ENCODE measurements around the gene COL21A1.
"Not testable (repeated sequence)": the region's sequence is repeated elsewhere in the genome, so short reads cannot be mapped to it uniquely, and the experiment has no call there.

The COL21A1 gene

DNA sequence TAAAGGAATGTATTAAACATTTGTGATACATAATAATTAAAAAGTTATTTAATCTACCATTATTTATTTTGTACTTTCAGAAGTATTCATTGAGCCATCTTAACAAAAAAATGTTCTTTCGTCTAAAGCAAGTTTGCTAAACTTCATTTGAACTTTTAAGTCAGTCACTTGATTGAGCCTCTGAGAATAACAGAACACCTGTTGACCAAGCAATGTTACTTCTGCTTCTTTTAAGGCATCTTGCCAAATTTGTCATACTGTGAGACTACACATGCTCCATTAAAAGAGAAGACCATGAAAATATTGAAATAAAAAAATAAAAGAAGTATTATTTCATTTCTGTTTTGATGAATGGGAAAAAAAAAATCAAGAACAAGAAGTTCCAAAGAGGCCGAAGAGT is 230.2 kb downstream of the COL21A1 start:
- no peak for TF ChIP-seq ZFX (IDR thresholded peaks at IDR 0.05)
- TF ChIP-seq, protein P1, sequence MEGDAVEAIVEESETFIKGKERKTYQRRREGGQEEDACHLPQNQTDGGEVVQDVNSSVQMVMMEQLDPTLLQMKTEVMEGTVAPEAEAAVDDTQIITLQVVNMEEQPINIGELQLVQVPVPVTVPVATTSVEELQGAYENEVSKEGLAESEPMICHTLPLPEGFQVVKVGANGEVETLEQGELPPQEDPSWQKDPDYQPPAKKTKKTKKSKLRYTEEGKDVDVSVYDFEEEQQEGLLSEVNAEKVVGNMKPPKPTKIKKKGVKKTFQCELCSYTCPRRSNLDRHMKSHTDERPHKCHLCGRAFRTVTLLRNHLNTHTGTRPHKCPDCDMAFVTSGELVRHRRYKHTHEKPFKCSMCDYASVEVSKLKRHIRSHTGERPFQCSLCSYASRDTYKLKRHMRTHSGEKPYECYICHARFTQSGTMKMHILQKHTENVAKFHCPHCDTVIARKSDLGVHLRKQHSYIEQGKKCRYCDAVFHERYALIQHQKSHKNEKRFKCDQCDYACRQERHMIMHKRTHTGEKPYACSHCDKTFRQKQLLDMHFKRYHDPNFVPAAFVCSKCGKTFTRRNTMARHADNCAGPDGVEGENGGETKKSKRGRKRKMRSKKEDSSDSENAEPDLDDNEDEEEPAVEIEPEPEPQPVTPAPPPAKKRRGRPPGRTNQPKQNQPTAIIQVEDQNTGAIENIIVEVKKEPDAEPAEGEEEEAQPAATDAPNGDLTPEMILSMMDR (conservative IDR thresholded peaks at IDR 0.05) = no peak
- no peak overlapping the region for H3K27ac ChIP-seq

GRCh38 chr6:56014039-56014438 is 233.3 kb downstream of the COL21A1 start:
- H3K27ac ChIP-seq = not testable (repeated sequence)

GRCh38 chr6:56009636-56010035 is 237.7 kb downstream of the COL21A1 start:
- TF ChIP-seq, protein P1 (conservative IDR thresholded peaks at IDR 0.05) = no peak
- TF ChIP-seq ZFX (IDR thresholded peaks at IDR 0.05) = no peak
- no peak overlapping the region for H3K27ac ChIP-seq

Measured in C4-2B (cell line).